ENCODE results near the gene NDOR1. TPM values are rescaled to one million over a fixed set of nuclear protein-coding genes. Genes with fewer than 3 reads are reported as not detected.
A peak's percentile ranks its signal among the peaks of the same experiment; 100 is the strongest.
"Not testable (repeated sequence)": the region's sequence is repeated elsewhere in the genome, so short reads cannot be mapped to it uniquely, and the experiment has no call there.

The NDOR1 gene
- total RNA-seq, 4 donors from 2014 or later = 6.5 to 12.3 (median 8.0) TPM

DNA sequence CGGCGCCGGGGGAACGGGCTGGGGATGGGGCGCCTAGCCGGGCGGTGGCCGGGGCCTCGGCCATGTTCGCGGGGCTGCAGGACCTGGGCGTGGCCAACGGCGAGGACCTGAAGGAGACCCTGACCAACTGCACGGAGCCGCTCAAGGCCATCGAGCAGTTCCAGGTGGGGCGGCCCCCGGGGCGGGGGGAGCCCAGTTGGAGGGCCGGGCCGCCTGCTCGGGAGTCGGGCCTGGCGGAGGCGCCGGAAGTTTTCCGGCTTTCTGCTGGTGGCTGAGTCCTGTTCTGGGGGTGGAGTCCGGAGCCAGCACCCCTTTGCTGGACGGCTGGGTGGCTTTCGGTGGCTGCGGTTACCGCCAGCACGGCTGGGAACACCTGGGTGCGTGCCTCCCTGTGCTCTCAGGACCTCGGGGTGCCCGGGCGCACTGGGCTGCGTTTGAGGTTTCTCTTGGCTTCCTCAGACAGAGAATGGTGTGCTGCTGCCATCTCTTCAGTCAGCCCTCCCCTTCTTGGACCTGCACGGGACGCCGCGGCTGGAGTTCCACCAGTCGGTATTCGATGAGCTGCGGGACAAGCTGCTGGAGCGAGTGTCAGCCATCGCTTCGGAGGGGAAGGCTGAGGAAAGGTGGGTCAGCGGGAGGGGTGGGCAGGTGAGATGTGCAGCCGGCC is 50.1 kb downstream of the NDOR1 start:
- intact Hi-C loops (cut with DNase I) = no loop called here
- H3K27me3 ChIP-seq = no peaks in the 10 kb centered on the region
- TF ChIP-seq POLR2A (IDR thresholded peaks at IDR 0.05; ENCODE audit: low read depth) = no peak
- TF ChIP-seq EP300 (IDR thresholded peaks at IDR 0.05) = no peak
- no peak for TF ChIP-seq POLR2AphosphoS5 (IDR thresholded peaks at IDR 0.05)
- TF ChIP-seq, protein P1, sequence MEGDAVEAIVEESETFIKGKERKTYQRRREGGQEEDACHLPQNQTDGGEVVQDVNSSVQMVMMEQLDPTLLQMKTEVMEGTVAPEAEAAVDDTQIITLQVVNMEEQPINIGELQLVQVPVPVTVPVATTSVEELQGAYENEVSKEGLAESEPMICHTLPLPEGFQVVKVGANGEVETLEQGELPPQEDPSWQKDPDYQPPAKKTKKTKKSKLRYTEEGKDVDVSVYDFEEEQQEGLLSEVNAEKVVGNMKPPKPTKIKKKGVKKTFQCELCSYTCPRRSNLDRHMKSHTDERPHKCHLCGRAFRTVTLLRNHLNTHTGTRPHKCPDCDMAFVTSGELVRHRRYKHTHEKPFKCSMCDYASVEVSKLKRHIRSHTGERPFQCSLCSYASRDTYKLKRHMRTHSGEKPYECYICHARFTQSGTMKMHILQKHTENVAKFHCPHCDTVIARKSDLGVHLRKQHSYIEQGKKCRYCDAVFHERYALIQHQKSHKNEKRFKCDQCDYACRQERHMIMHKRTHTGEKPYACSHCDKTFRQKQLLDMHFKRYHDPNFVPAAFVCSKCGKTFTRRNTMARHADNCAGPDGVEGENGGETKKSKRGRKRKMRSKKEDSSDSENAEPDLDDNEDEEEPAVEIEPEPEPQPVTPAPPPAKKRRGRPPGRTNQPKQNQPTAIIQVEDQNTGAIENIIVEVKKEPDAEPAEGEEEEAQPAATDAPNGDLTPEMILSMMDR (IDR thresholded peaks at IDR 0.05) = no peak
- peak overlapping the region; percentile 81 to 100 (median 94) for H3K4me3 ChIP-seq
- H3K9me3 ChIP-seq = no peaks in the 10 kb centered on the region
- H3K27ac ChIP-seq (replicated peaks in 1 of 4) = peak overlapping the region; percentile 77 to 84 (median 82)
- peaks cover 25 to 33% (median 27%) of the 10 kb centered on the region in 4 donors for H3K4me1 ChIP-seq
- DNase-seq (ENCODE audit: extremely low spot score) = no peak
- WGBS = no CpG with 5 or more reads among the region's 51 CpGs
- peaks cover 0 to 38% (median 30%) of the 10 kb centered on the region in 4 donors for H3K36me3 ChIP-seq

DNA sequence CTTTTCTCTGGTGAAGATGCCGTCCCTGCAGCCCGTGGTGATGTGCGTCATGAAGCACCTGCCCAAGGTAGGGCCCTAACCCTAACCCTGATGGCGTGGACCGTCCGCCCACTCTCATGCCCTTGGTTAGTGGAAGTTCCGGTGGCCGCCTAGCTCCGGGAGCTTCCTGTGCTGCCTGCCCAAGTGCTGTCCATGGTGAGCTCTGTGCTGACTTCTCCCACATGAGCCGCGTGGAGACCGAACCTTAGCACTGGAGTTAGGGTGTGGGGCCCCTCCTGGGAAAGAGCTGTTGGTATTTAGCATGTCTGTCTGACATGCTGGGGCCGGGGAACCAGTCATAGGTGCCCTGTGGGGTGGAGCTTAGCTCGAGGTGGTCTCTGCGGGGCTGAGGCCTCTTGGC is 50.9 kb downstream of the NDOR1 start:
- Histone ChIP-seq H3K27ac (replicated peaks in 1 of 4) (no peak overlapping the region), H3K4me1 (peaks cover 24 to 33% (median 25%) of the 10 kb centered on the region in 4 donors), H3K36me3 (peaks cover 0 to 41% (median 32%) of the 10 kb centered on the region in 4 donors), H3K27me3 (no peaks in the 10 kb centered on the region), H3K4me3 (peak overlapping the region; percentile 81 to 100 (median 94)), H3K9me3 (no peaks in the 10 kb centered on the region)
- intact Hi-C loops (cut with DNase I) = no loop called here
- 81% methylated on average over 13 of the region's 15 CpGs for WGBS
- no peak for TF ChIP-seq POLR2A (IDR thresholded peaks at IDR 0.05; ENCODE audit: low read depth)
- TF ChIP-seq, protein P1 (IDR thresholded peaks at IDR 0.05) = no peak
- no peak for TF ChIP-seq POLR2AphosphoS5 (IDR thresholded peaks at IDR 0.05)
- TF ChIP-seq EP300 (IDR thresholded peaks at IDR 0.05) = no peak
- DNase-seq (ENCODE audit: extremely low spot score) = no peak

DNA sequence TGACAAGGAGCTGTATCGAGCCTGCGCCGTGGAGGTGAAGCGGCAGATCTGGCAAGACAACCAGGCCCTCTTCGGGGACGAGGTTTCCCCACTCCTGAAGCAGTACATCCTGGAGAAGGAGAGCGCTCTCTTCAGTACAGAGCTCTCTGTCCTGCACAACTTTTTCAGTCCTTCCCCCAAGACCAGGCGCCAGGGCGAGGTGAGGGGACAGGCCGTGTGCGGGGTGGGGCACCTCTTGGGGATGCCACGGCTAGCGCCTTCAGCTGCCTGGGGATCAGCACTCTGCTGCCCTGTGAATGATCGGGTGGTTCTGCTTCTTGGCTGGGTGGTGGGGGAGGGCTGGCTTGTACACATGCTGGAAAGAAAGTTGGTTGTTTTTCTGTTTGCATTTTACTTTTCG is 51.4 kb downstream of the NDOR1 start:
- Histone ChIP-seq H3K27ac (replicated peaks in 1 of 4) (no peak overlapping the region), H3K9me3 (no peaks in the 10 kb centered on the region), H3K4me3 (peak overlapping the region in 3 of 4 donors; percentile 81 to 100 (median 87)), H3K27me3 (no peaks in the 10 kb centered on the region), H3K4me1 (peaks cover 24 to 36% (median 27%) of the 10 kb centered on the region in 4 donors), H3K36me3 (peaks cover 0 to 41% (median 32%) of the 10 kb centered on the region in 4 donors)
- intact Hi-C loops (cut with DNase I) = no loop called here
- TF ChIP-seq, protein P1 (IDR thresholded peaks at IDR 0.05) = no peak
- TF ChIP-seq POLR2AphosphoS5 (IDR thresholded peaks at IDR 0.05) (no peak), POLR2A (IDR thresholded peaks at IDR 0.05; ENCODE audit: low read depth) (no peak), EP300 (IDR thresholded peaks at IDR 0.05) (no peak)
- WGBS = 94% methylated on average over 15 of the region's 15 CpGs
- DNase-seq (ENCODE audit: extremely low spot score) = no peak

DNA sequence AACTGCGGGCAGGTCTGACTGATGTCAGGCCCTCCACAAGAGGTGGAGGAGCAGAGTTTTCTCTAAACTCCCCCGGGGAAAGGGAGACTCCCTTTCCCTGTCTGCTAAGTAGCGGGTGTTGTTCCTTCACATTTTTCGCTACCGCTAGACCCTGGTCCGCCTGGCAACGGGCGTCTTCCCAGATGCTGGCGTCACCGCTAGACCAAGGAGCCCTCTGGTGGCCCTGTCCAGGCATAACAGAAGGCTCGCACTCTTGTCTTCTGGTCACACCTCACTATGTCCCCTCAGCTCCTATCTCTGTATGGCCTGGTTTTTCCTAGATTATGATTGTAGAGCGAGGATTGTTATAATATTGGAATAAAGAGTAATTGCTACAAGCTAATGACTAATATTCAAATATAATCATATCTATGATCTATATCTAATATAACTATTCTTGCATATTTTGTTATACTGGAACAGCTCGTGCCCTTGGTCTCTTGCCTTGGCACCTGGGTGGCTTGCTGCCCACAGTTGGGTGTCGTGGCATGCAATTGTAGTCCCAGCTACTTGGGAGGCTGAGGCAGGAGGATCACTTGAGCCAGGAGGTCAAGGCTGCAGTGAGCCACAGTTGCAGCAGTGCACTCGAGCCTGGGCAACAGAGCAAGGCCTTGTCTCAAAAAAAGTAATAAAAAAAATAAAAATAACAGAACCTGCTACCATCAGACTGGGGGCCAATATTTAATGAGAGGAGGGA is 56.8 kb downstream of the NDOR1 start:
- H3K27ac ChIP-seq (replicated peaks in 1 of 4); DNase-seq (ENCODE audit: extremely low spot score); intact Hi-C loops (cut with DNase I); H3K4me3 ChIP-seq; H3K9me3 ChIP-seq; H3K27me3 ChIP-seq; H3K4me1 ChIP-seq: not testable (repeated sequence)
- H3K36me3 ChIP-seq = peaks cover 27 to 72% (median 62%) of the 10 kb centered on the region in 4 donors
- WGBS = 29% methylated on average over 15 of the region's 15 CpGs
- TF ChIP-seq, protein P1 (IDR thresholded peaks at IDR 0.05) = peak; percentile 34 to 55 (median 50)

Measured in esophagus muscularis mucosa (tissue), 4 donors.